Ascending aorta (tissue), 2 donors: ENCODE data around the gene SERPING1. TPM values are rescaled to one million over a fixed set of nuclear protein-coding genes. Genes with fewer than 3 reads are reported as not detected.

Experiments
- DNase-seq, 2 donors: peaks; one replicate each; pipeline ENCODE4 v3.0.0-alpha.2; 2019; ENCODE audit warnings: low spot score in 2 of 2
- H3K27ac ChIP-seq, 2 donors: fragments of 200-600 bp; sonication (generic); one replicate each; pipeline ENCODE4 v1.5.1; 2016 to 2017; ENCODE audit warnings: mild to moderate bottlenecking in 1 of 2
- H3K27me3 ChIP-seq: fragments of 200-600 bp; sonication (generic); one replicate; pipeline ENCODE4 v1.5.1; 2017
- H3K36me3 ChIP-seq, 2 donors: fragments of 200-600 bp; sonication (generic); one replicate each; pipeline ENCODE4 v1.5.1; 2016
- H3K4me1 ChIP-seq, 2 donors: fragments of 200-600 bp; sonication (generic); one replicate each; pipeline ENCODE4 v1.5.1; 2016 to 2017; ENCODE audit warnings: mild to moderate bottlenecking in 1 of 2
- H3K4me3 ChIP-seq, 2 donors: fragments of 200-600 bp; sonication (generic); one replicate each; pipeline ENCODE4 v1.5.1; 2016 to 2017; ENCODE audit warnings: mild to moderate bottlenecking in 1 of 2
- H3K9me3 ChIP-seq, 2 donors: fragments of 200-600 bp; sonication (generic); one replicate each; pipeline ENCODE4 v1.5.1; 2016
- CTCF ChIP-seq, 3 experiments: fragments of 200-600 bp in 2 of 3; fragments of 450-650 bp in 1 of 3; sonication (generic) in 2 of 3; IDR thresholded peaks; one replicate each; pipeline ENCODE4 v1.5.1; 2016 to 2019; ENCODE audit warnings: antibody characterized with exemption in 3 of 3, mild to moderate bottlenecking in 1 of 3, moderate library complexity in 1 of 3
- intact Hi-C: fragments of 100-400 bp; cut with DNase I; formaldehyde crosslinking; loops from one replicate; pipeline ENCODE4 v1.15.1; 2023
- total RNA-seq: library from RNA; depleted of rRNA; stranded (reverse); fragments of >200 nt; gene quantifications from one replicate; pipeline ENCODE4 v1.1.0, GENCODE V29; 2016

SERPING1 gene
- total RNA-seq, 1 donor from 2014 or later: 607 TPM

- Histone ChIP-seq H3K9me3 (no peaks in the 10 kb centered on the region), H3K27me3 (no peaks in the 10 kb centered on the region), H3K27ac (peak overlapping the region; percentile 87 to 88), H3K36me3 (peaks cover 19 to 26% of the 10 kb centered on the region in 2 donors), H3K4me3 (peak overlapping the region; percentile 55 to 67), H3K4me1 (peaks cover 0 to 6% of the 10 kb centered on the region in 2 donors)
- DNase-seq: peak in 1 of 2 donors; percentile 57
- intact Hi-C loops: loop anchor here (1.0 to 2.0 kb wide), 3 partner anchors 10 to 922 kb away; partner anchors contain the start of genes MED19, TMX2 and ZFP91
- TF ChIP-seq CTCF (IDR thresholded peaks at IDR 0.05): no peak
Observed at GRCh38 chr11:57656885-57657193, 59.4 kb downstream of the SERPING1 start.

- peaks cover 0 to 6% of the 10 kb centered on the region in 2 donors for H3K4me1 ChIP-seq
- no peaks in the 10 kb centered on the region for H3K27me3 ChIP-seq
- peaks cover 25 to 32% of the 10 kb centered on the region in 2 donors for H3K36me3 ChIP-seq
- intact Hi-C loops: loop anchor here (1.0 to 2.0 kb wide), 3 partner anchors 10 to 921 kb away; partner anchors contain the start of genes MED19, TMX2 and ZFP91
- no peaks in the 10 kb centered on the region for H3K9me3 ChIP-seq
- DNase-seq: peak; percentile 98 to 100
- peak within 1 kb of the TSS; percentile 87 to 88 for H3K27ac ChIP-seq
- H3K4me3 ChIP-seq: peak within 1 kb of the TSS; percentile 67 to 70
- TF ChIP-seq CTCF (IDR thresholded peaks at IDR 0.05): no peak
Observed at GRCh38 chr11:57657194-57658022, 59.9 kb downstream of the SERPING1 start, which contains the start of gene CLP1. Gene CLP1 (plus strand): TSS chr11:57657762. CDS start chr11:57659477, 1,715 bp downstream.

GRCh38 chr11:57658023-57658361 lies 60.5 kb downstream of the SERPING1 start:
- DNase-seq: no peak
- Histone ChIP-seq H3K4me1 (peaks cover 0 to 6% of the 10 kb centered on the region in 2 donors), H3K36me3 (peaks cover 28 to 33% of the 10 kb centered on the region in 2 donors), H3K27me3 (no peaks in the 10 kb centered on the region), H3K4me3 (peak overlapping the region; percentile 67 to 70), H3K27ac (peak overlapping the region; percentile 37 to 88), H3K9me3 (no peaks in the 10 kb centered on the region)
- TF ChIP-seq CTCF (IDR thresholded peaks at IDR 0.05): no peak
- intact Hi-C loops: no loop called here

GRCh38 chr11:57659669-57660068 lies 62.2 kb downstream of the SERPING1 start:
- H3K36me3 ChIP-seq: peaks cover 28 to 33% of the 10 kb centered on the region in 2 donors
- H3K27me3 ChIP-seq: no peaks in the 10 kb centered on the region
- peaks cover 0 to 6% of the 10 kb centered on the region in 2 donors for H3K4me1 ChIP-seq
- intact Hi-C loops: no loop called here
- no peak overlapping the region for H3K4me3 ChIP-seq
- no peaks in the 10 kb centered on the region for H3K9me3 ChIP-seq
- no peak for DNase-seq
- H3K27ac ChIP-seq: no peak overlapping the region
- TF ChIP-seq CTCF (IDR thresholded peaks at IDR 0.05): no peak

- H3K27ac ChIP-seq: no peak overlapping the region
- intact Hi-C loops: no loop called here
- H3K27me3 ChIP-seq: no peaks in the 10 kb centered on the region
- no peak for DNase-seq
- H3K9me3 ChIP-seq: no peaks in the 10 kb centered on the region
- no peak overlapping the region for H3K4me3 ChIP-seq
- H3K36me3 ChIP-seq: peaks cover 28 to 33% of the 10 kb centered on the region in 2 donors
- no peak for TF ChIP-seq CTCF (IDR thresholded peaks at IDR 0.05)
- peaks cover 0 to 11% of the 10 kb centered on the region in 2 donors for H3K4me1 ChIP-seq
Observed at GRCh38 chr11:57662893-57663292, 65.4 kb downstream of the SERPING1 start.
